Erythroblast (primary cell): ENCODE measurements around the gene SP3.

Source experiments
- GATA1 ChIP-seq: IDR thresholded peaks from 2 replicates; pipeline ENCODE4 v1.6.1; 2011; ENCODE audit warnings: low read depth, mild to moderate bottlenecking, control low read depth, low read length, moderate library complexity
- POLR2A ChIP-seq: IDR thresholded peaks from 2 replicates; pipeline ENCODE4 v1.6.1; 2011; ENCODE audit warnings: mild to moderate bottlenecking, low read length

DNA sequence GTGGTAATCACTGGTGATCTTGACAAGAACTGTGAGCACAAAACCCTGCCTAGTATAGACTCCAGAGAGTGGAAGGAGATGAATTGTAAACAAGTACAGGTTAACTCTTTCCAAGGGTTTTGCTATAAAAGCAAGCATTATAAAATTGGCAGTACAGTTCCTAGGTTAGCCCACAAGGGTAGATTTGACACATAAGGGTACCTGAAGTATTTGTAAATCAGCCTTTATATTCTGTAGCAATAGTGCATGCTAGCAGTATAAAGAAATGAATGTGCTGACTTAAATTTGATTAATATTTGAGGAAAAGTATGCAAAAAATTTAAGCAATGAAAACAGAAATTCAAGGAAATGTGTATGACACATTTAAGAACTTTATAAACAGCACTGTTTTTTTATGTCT, 42.4 kb downstream of the SP3 start:
- TF ChIP-seq POLR2A (no peak), GATA1 (no peak)
